Colon (tissue), 2 donors: ENCODE results near the gene XPNPEP2.
"Not testable (repeated sequence)": the region's sequence is repeated elsewhere in the genome, so short reads cannot be mapped to it uniquely, and the experiment has no call there.

ENCODE experiments used
- FAIRE-seq: peaks from 2 replicates; lab custom pipeline; 2012; peaks lifted over from hg19 to GRCh38; lab: Jason Lieb, UNC
- donor health status: control.
- donor health status: control.

The XPNPEP2 gene

GRCh38 chrX:129720741-129721140 lies 18.0 kb upstream of the XPNPEP2 start:
- FAIRE-seq, result no peak

- no peak for FAIRE-seq
Measured at GRCh38 chrX:129721414-129721813, 17.4 kb upstream of the XPNPEP2 start.

- FAIRE-seq, result no peak
Measured at GRCh38 chrX:129721870-129722269, 16.9 kb upstream of the XPNPEP2 start.

GRCh38 chrX:129723511-129723910 lies 15.3 kb upstream of the XPNPEP2 start:
- no peak for FAIRE-seq

- no peak for FAIRE-seq
Measured at GRCh38 chrX:129724754-129725153, 14.0 kb upstream of the XPNPEP2 start.

GRCh38 chrX:129726307-129727111 lies 12.3 kb upstream of the XPNPEP2 start:
- FAIRE-seq, result no peak

GRCh38 chrX:129728061-129728460 lies 10.7 kb upstream of the XPNPEP2 start:
- no peak for FAIRE-seq

- FAIRE-seq, result no peak
Measured at GRCh38 chrX:129731228-129731627, 7.6 kb upstream of the XPNPEP2 start.

GRCh38 chrX:129732857-129733256 lies 5.9 kb upstream of the XPNPEP2 start:
- no peak for FAIRE-seq

- no peak for FAIRE-seq
Measured at GRCh38 chrX:129733335-129733734, 5.4 kb upstream of the XPNPEP2 start.

GRCh38 chrX:129736491-129736890 lies 2.3 kb upstream of the XPNPEP2 start:
- FAIRE-seq, result no peak

- FAIRE-seq, result no peak
Measured at GRCh38 chrX:129737916-129738315, 863 bp upstream of the XPNPEP2 start.

GRCh38 chrX:129739578-129739977 lies 799 bp downstream of the XPNPEP2 start:
- no peak for FAIRE-seq

GRCh38 chrX:129741880-129742758 lies 3.3 kb downstream of the XPNPEP2 start:
- FAIRE-seq, result no peak

GRCh38 chrX:129742759-129743152 lies 4.0 kb downstream of the XPNPEP2 start:
- not testable (repeated sequence) for FAIRE-seq

- no peak for FAIRE-seq
Measured at GRCh38 chrX:129743821-129744220, 5.0 kb downstream of the XPNPEP2 start.

GRCh38 chrX:129744861-129745321 lies 6.1 kb downstream of the XPNPEP2 start:
- FAIRE-seq, result no peak

GRCh38 chrX:129746557-129747470 lies 8.0 kb downstream of the XPNPEP2 start:
- FAIRE-seq, result no peak

- no peak for FAIRE-seq
Measured at GRCh38 chrX:129747533-129747932, 8.8 kb downstream of the XPNPEP2 start.

GRCh38 chrX:129748305-129748704 lies 9.5 kb downstream of the XPNPEP2 start:
- FAIRE-seq, result no peak

- FAIRE-seq, result no peak
Measured at GRCh38 chrX:129749069-129749468, 10.3 kb downstream of the XPNPEP2 start.

GRCh38 chrX:129750971-129751370 lies 12.2 kb downstream of the XPNPEP2 start:
- FAIRE-seq, result no peak
